PC-9 (cell line): ENCODE results near the gene PCLAF.

Experiments
- CTCF ChIP-seq: fragments of 200-600 bp; sonication (generic); conservative IDR thresholded peaks from 2 replicates; pipeline ENCODE4 v1.6.1; 2017; ENCODE audit warnings: mixed run types, antibody characterized with exemption, mild to moderate bottlenecking, moderate library complexity
- EZH2 ChIP-seq: fragments of 200-600 bp; sonication (generic); IDR thresholded peaks from 2 replicates; pipeline ENCODE4 v1.8.0; 2017; ENCODE audit warnings: antibody characterized with exemption, low read depth

GRCh38 chr15:64430000-64430735 is 48.9 kb upstream of the PCLAF start:
- no peak for TF ChIP-seq CTCF
- no peak for TF ChIP-seq EZH2
